Loucy (cell line): ENCODE results near the gene TSPAN8.

Source experiments
- CTCF ChIP-seq: fragments of 200-600 bp; sonication (generic); conservative IDR thresholded peaks from 2 replicates; pipeline ENCODE4 v1.5.1; 2014; ENCODE audit warnings: mild to moderate bottlenecking, antibody characterized with exemption, low read length
- EZH2phosphoT487 ChIP-seq: fragments of 200-600 bp; IDR thresholded peaks from 2 replicates; pipeline ENCODE4 v1.6.1; 2018; ENCODE audit warnings: antibody characterized with exemption, mild to moderate bottlenecking, moderate library complexity, borderline replicate concordance

- TF ChIP-seq CTCF (no peak), EZH2phosphoT487 (0 out of 2 replicates have a peak, but pooled peaks have one; percentile 42)
These were observed 33.0 kb upstream of the TSPAN8 start for GRCh38 chr12:71190822-71191221.
